OCI-LY3 (cell line): ENCODE data around the gene SYNE2.

ENCODE experiments used
- H2AFZ ChIP-seq: fragments of 200-600, 300-600 bp; shearing (Covaris generic); 2 replicates; pipeline ENCODE4 v1.6.0; 2014; ENCODE audit warnings: antibody characterized with exemption, low read depth, low read length
- H3K27ac ChIP-seq: fragments of 200-600, 300-600 bp; sonication (generic); 2 replicates; pipeline ENCODE4 v1.5.1; 2014; ENCODE audit warnings: mild to moderate bottlenecking, low read length, moderate library complexity, mixed read lengths
- H3K27me3 ChIP-seq: fragments of 200-600, 300-600 bp; sonication (generic); 2 replicates; pipeline ENCODE4 v1.6.1; 2014; ENCODE audit warnings: low read depth, low read length, mixed read lengths
- H3K36me3 ChIP-seq: fragments of 200-600, 300-600 bp; sonication (generic); replicated peaks from 2 replicates; pipeline ENCODE3; 2014; ENCODE audit warnings: low read depth, low read length, mixed read lengths
- H3K4me1 ChIP-seq: fragments of 300-600, 200-600 bp; sonication (generic); 2 replicates; pipeline ENCODE4 v1.6.1; 2014; ENCODE audit warnings: low read length, mixed read lengths
- H3K4me2 ChIP-seq: fragments of 200-600, 300-600 bp; sonication (generic); 2 replicates; pipeline ENCODE4 v1.6.1; 2014; ENCODE audit warnings: low read length, mixed read lengths
- H3K4me3 ChIP-seq: fragments of 300-600, 200-600 bp; sonication (generic); 2 replicates; pipeline ENCODE4 v1.5.1; 2014; ENCODE audit warnings: antibody characterized with exemption, mild to moderate bottlenecking, low read length, moderate library complexity
- H3K79me2 ChIP-seq: fragments of 300-600, 200-600 bp; shearing (Covaris generic); 2 replicates; pipeline ENCODE4 v1.6.1; 2014; ENCODE audit warnings: mild to moderate bottlenecking, low read length, mixed read lengths
- H3K9ac ChIP-seq: fragments of 300-600, 200-600 bp; shearing (Covaris generic); 2 replicates; pipeline ENCODE4 v1.6.0; 2014; ENCODE audit warnings: mild to moderate bottlenecking, low read length, moderate library complexity
- H3K9me3 ChIP-seq: fragments of 200-600, 300-600 bp; shearing (Covaris generic); 2 replicates; pipeline ENCODE4 v1.6.1; 2014; ENCODE audit warnings: low read length, mixed read lengths; ENCODE audit not compliant: insufficient read depth
- H4K20me1 ChIP-seq: fragments of 200-600, 300-600 bp; sonication (generic); 2 replicates; pipeline ENCODE4 v1.6.1; 2016; ENCODE audit warnings: low read length, mixed read lengths; ENCODE audit not compliant: insufficient read depth
- CTCF ChIP-seq: fragments of 200-600, 300-600 bp; sonication (generic); IDR thresholded peaks from 2 replicates; pipeline ENCODE4 v1.5.1; 2014; ENCODE audit warnings: antibody characterized with exemption, low read length, low read depth
- EZH2phosphoT487 ChIP-seq: fragments of 200-600 bp; shearing (Covaris generic); IDR thresholded peaks from 2 replicates; pipeline ENCODE4 v1.6.1; 2018; ENCODE audit warnings: antibody characterized with exemption, mixed run types, low read depth

The SYNE2 gene

DNA sequence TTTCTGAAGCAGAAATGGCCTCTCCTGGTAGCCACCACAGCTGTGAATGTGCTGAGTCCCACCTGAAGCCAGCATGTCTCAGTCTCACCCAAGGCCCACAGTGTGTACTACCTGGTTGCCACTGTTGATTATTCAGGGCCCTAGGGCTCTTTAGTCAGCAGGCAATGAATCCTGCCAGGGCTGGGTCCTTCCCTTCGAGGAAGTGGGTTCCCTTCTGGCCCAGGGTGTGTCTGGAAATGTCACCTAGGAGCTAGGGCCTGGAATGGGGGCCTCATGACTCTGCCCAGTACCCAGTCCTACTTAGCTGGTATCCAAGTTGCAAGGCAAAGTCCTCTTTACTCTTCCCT lies 207.4 kb downstream of the SYNE2 start:
- TF ChIP-seq CTCF, result no peak
- TF ChIP-seq EZH2phosphoT487, result no peak
- Histone ChIP-seq H4K20me1 (no peaks in the 10 kb centered on the region), H3K9ac (no peak overlapping the region), H3K4me3 (no peak overlapping the region), H3K4me2 (no peak overlapping the region), H2AFZ (no peak overlapping the region), H3K79me2 (no peaks in the 10 kb centered on the region), H3K27ac (no peak overlapping the region), H3K36me3 (no peaks in the 10 kb centered on the region), H3K9me3 (no peaks in the 10 kb centered on the region), H3K4me1 (no peaks in the 10 kb centered on the region), H3K27me3 (no peaks in the 10 kb centered on the region)

GRCh38 chr14:64060648-64061096 lies 207.9 kb downstream of the SYNE2 start:
- Histone ChIP-seq H3K27ac (no peak overlapping the region), H3K79me2 (no peaks in the 10 kb centered on the region), H3K4me3 (no peak overlapping the region), H3K4me1 (no peaks in the 10 kb centered on the region), H3K9ac (no peak overlapping the region), H2AFZ (no peak overlapping the region), H3K36me3 (no peaks in the 10 kb centered on the region), H3K9me3 (no peaks in the 10 kb centered on the region), H4K20me1 (no peaks in the 10 kb centered on the region), H3K4me2 (no peak overlapping the region), H3K27me3 (no peaks in the 10 kb centered on the region)
- TF ChIP-seq CTCF (peak; percentile 52), EZH2phosphoT487 (no peak)

DNA sequence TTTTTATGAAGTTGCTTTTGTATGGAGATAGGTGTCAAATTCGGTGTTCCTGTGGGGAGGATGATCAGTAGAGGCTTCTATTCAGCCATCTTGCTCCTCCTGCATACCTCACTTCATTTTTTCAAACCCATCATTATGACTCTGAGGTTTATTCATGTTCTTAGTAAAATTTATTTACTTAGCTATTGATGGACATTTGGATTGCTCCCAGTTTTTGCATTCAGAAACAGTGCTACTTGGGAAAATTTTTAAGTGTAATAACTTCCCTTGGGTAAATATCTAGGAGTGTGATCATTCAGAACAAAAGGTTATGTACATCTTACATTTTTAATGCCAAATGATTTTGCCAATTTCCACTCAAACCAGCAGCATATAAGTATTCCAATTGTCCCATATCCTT lies 208.3 kb downstream of the SYNE2 start:
- Histone ChIP-seq H3K4me1 (no peaks in the 10 kb centered on the region), H3K79me2 (no peaks in the 10 kb centered on the region), H3K9me3 (no peaks in the 10 kb centered on the region), H3K27ac (no peak overlapping the region), H4K20me1 (no peaks in the 10 kb centered on the region), H2AFZ (no peak overlapping the region), H3K4me3 (no peak overlapping the region), H3K36me3 (no peaks in the 10 kb centered on the region), H3K27me3 (no peaks in the 10 kb centered on the region), H3K4me2 (no peak overlapping the region), H3K9ac (no peak overlapping the region)
- TF ChIP-seq CTCF, result no peak
- TF ChIP-seq EZH2phosphoT487, result no peak

DNA sequence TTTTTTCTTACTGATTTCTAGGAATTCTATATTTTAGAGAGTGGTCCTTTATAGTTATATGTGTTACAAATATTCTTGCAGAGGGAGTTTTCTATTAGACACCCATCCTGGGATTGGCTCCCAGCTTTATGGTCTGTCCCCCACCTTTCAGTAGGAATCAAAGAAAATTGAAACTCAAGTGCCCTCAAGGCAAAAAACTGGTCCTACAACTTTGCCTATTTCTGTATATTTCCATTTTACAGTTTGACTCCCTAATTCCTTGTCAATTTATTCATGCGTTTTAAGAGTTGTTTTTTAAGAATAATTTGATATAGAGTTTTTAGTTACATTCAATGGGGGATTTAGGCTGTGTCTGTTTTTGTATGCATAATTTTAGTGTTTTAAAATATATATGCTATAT lies 208.9 kb downstream of the SYNE2 start:
- TF ChIP-seq CTCF (no peak), EZH2phosphoT487 (no peak)
- H3K36me3 ChIP-seq, result no peaks in the 10 kb centered on the region
- H3K4me2 ChIP-seq, result no peak overlapping the region
- no peaks in the 10 kb centered on the region for H3K9me3 ChIP-seq
- H3K4me3 ChIP-seq, result no peak overlapping the region
- H3K27me3 ChIP-seq, result no peaks in the 10 kb centered on the region
- H3K79me2 ChIP-seq, result no peaks in the 10 kb centered on the region
- H3K27ac ChIP-seq, result no peak overlapping the region
- no peaks in the 10 kb centered on the region for H4K20me1 ChIP-seq
- H2AFZ ChIP-seq, result no peak overlapping the region
- no peak overlapping the region for H3K9ac ChIP-seq
- H3K4me1 ChIP-seq, result no peaks in the 10 kb centered on the region
